Stimulated activated naive CD4-positive, alpha-beta T cell treated with Interleukin-2 at 50 U/mL for 16 hours (primary cell): Measurements from ENCODE around the gene OCA2.
"Not testable (repeated sequence)": the region's sequence is repeated elsewhere in the genome, so short reads cannot be mapped to it uniquely, and the experiment has no call there.

Source experiments
- DNase-seq: peaks from one replicate; lab custom pipeline; 2025; lab: John Stamatoyannopoulos, UW

OCA2 gene

DNA sequence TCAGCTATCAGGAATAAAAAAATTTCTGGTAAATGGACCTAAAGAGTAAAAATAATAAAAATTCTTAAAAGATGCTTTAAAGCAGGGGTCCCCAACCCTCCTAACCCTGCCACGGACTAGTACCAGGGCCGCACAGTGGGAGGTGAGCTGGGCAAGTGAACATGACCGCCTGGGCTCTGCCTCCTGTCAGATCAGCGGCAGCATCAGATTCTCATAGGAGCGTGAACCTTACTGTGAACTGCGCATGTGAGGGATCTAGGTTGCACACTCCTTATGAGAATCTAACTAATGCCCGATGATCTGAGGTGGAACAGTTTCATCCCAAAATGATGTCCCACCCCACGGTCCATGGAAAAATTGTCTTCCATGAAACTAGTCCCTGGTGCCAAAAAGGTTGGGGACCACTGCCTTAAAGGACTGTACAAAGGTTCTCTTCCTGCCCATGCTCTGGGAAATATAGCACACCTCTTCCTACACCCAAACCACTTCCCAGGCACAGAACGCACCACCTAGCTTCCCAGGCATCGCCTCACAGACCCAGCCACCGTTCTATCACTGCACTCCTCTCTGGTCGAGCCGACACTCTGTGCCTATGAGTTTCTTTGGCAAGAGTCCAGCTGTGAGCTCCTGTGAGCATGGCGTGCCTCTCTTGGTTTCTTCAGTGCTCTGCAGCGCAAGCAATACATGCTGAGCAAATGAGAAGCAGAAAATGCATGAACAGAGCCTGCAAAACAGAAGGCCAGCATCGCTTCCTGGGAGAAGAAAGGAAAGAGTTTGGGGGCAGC lies 104.9 kb downstream of the OCA2 start:
- no peak for DNase-seq

DNA sequence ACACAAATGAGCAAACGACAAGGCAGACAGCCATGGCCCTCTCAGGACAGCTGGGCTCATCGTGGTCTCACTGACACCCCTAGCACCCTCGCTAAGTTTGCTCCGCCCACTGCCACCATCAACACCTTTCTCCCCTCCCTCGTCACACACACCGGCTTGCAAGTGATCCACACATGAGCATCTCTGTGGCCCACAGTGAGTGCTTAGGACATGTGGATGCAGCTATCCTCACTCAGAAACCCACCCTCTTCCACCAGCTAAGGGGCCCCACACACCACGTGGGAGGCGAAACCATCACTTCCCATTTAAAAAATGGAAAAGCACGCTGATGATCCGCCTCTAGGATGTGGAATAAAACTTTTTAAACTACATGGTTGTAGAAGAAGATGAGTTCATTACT lies 105.6 kb downstream of the OCA2 start:
- no peak for DNase-seq

DNA sequence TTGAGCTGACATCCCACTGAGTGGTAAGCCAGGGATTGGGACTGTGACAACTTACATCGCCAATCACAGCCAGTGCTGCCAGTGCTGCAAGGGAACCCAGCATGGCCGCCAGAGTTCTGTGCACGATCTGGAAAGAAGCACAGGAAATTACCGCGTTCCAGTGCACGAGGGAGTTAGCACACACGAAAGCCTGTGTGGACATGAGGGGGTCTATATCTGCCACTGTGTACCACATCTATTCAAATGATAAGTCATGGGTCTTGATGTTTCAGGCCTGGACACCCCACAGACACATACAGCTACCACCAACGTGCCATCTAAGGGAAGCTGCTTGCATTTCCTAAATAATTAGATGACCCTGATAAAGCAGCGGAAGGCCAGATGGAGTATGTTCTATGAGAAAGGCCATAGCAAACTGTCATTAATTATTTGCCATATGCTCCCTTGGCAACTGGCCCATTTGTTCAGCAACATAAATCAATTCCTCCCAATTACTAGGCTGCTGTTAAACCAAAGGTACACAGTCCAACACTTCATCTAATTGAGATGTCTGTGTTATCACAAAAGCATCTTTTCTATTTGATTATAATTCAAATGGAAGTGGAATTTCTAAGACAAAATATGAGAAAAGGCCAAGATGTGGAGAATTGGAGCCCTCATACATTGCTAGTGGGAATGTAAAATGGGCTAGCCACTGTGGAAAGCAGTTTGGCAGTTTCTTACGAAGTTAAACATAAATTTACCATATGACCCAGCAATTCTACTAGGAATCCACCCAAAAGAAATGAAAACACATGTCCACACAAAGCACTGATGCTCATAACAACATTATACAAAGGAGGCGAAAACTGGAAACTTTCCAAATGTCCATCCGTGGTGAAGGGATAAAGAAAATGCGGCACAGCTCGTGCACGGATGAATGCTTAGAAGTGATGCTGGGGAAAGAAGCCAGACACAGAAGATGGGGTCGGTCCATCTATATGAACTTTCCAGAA lies 108.3 kb downstream of the OCA2 start:
- no peak for DNase-seq

DNA sequence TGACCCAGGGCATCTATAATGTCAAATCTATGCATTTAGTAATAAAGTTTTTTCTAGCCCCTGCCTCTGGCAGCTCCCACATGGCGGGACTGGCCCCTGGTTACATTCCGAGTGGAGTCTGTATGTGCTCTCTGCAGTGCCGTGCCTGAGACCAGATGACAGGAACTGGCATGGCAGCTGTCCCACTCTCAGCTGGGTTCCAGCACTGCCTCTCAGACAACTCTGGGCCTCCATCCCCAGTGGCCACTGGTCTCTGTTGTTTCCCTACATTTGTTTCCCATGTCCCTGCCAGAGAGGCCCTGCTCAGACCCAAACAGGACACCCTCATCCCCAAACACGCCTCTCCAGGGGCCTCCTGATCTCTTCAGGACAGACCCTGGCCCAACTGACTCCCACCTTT lies 109.3 kb downstream of the OCA2 start:
- no peak for DNase-seq

DNA sequence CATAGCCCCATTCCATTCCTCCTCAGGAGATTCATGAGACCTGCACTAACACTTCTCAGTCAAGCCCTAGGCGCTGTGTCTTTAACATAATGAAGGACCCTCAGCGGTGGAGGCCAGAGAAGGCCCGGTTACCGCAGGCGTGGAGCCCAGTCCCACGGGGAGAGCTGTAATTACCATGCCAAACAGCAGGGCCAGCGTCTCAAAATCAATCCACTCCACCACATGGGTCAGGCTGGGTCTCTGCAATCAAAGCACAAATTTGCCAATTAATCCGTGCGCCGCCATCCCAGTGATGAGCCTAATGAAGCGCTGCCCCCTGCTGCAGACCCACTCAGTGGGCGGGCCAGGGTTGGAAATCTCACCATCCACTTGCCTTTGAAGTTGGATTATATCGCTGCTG lies 109.7 kb downstream of the OCA2 start:
- DNase-seq, result no peak

- DNase-seq, result no peak
Measured at GRCh38 chr15:27985099-27985498, 114.0 kb downstream of the OCA2 start.

DNA sequence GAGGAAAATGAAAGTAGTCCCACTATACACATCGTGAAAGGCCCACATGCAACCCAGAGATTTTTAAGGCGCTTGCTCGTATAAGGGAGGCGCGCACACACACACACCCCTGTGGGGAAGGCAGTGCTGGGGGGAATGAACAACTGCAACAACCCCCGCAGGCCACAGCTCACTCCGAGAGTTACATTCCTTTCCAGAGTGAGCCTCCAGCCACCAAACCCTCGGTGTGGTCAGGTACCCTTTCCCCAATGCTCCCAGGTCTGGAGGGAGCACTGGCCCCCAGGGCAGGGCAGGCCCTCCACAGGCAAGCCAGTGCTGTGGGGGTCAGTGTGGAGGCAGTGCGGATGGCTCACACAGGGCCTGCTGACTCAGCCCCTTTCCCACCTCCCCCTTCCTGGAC lies 115.6 kb downstream of the OCA2 start:
- DNase-seq, result no peak

DNA sequence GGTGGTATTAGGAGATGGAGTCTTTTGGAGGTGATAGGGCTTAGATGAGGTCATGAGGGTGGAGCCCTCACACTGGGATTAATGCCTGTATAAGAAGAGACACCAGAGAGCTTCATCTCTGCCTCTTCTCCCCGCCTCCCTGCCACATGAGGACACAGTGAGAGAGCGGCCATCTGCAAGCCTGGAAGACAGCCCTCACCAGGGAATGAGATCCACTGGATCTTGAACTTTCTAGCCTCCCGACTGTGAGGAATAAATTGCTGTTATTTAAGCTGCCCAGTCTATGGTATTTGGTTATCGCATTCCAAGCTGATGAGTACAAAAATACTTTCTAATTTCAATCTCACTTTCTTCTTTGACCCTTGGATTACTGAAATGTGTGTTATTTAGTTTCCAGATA lies 121.4 kb downstream of the OCA2 start:
- no peak for DNase-seq

DNA sequence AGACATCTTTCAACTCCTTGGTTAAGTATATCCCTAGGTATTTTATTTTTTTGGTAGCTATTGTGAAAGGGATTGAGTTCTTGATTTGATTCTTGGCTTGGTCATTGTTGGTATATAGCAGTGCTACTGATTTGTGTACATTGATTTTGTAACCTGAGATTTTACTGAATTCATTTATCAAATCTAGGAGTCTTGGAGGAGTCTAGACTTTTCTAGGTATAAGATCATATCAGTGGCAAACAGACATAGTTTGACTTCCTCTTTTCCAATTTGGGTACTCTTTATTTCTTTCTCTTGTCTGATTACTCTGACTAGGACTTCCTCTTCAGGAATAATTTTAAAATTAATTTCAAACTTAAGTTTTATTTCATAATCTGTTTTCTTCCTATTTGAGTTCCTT lies 125.2 kb downstream of the OCA2 start:
- no peak for DNase-seq

GRCh38 chr15:27970661-27971392 lies 128.3 kb downstream of the OCA2 start:
- no peak for DNase-seq

- DNase-seq, result no peak
Measured at GRCh38 chr15:27967541-27967940, 131.6 kb downstream of the OCA2 start.

DNA sequence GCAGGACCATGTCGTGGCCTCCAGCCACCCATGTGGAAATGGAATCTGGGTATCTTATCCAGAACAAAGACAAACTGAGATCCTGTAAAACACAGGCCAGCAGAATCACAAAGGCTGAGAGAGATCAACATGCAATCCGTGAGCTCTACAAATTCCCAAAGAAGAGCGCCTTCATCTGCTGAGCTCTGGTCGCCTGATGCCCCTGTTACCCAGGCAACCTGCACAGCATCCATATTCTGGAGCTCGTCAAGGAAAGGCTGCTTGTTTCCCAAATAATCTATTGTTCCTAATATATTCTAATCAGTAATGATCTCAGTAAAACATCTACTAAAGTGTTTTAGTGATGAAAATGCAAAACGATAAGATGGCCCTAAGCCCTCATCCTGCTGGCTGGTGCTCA lies 133.6 kb downstream of the OCA2 start:
- no peak for DNase-seq

DNA sequence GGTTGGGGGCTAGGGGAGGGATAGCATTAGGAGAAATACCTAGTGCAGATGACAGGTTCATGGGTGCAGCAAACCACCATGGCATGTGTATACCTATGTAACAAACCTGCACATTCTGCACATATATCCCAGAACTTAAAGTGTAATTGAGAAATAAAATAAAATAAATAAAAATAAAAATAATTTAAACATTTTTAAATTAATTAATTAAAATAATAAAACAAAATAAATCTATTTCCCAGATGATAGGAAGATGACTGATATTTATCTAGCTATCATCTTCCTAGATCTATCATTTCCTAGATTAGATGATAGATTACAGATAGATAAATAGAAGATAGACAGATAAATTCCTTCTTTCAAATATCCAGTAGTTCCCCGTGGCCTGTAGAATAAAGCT lies 137.3 kb downstream of the OCA2 start:
- DNase-seq, result no peak

DNA sequence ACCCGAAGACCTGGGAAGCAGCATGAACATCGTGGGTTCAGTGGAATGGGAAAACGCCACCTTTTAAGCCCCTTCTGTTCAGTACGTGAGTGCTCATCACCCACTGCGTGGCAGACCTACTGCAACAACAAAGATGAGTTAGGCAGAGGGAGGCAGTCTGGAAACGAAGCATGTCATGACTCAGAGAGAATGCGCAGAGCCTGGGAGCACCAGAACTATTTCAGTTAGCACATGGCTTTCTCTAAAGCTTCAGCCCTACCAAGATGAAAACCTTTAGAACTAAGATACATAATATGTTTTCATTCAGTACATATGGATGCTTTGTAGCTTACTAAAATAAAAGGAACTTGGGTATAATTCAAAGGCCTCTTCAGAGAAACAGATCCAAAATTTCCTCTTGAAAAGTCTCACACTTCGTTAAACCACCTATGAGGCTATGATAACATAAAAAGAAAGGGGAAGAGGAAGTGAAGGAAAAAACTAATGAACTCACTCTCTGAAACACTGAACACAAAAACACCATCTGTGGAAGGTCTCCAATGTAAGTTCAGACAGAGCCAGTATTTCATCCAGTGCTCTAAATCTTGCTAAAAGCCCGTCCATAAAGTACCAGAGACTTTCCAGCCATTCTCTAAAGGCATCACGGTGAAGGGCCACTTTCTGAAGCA lies 140.1 kb downstream of the OCA2 start:
- DNase-seq, result no peak

- DNase-seq, result no peak
Measured at GRCh38 chr15:27956285-27956684, 142.8 kb downstream of the OCA2 start.

DNA sequence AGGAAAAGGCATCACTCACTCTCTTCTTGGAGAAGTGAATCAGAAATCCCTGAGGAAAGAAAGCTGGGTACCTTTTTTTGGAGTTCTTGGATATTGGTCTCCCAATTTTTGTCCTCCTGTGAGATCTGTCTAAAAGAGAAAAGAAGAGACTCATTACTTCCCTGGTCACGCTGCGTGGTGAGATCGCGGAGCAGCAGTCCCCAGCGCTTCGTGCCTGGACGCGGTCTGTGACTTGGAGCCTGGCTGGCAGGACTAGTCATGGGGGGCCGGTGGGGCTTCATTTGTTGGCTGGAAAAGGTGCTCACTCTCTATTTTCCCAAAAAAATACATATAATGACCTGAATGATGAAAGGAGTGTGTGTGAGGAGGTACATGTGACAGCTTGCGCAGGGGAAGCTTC lies 144.0 kb downstream of the OCA2 start:
- no peak for DNase-seq

GRCh38 chr15:27952593-27952992 lies 146.5 kb downstream of the OCA2 start:
- DNase-seq, result not testable (repeated sequence)

- DNase-seq, result no peak
Measured at GRCh38 chr15:27951191-27951890, 147.8 kb downstream of the OCA2 start.

DNA sequence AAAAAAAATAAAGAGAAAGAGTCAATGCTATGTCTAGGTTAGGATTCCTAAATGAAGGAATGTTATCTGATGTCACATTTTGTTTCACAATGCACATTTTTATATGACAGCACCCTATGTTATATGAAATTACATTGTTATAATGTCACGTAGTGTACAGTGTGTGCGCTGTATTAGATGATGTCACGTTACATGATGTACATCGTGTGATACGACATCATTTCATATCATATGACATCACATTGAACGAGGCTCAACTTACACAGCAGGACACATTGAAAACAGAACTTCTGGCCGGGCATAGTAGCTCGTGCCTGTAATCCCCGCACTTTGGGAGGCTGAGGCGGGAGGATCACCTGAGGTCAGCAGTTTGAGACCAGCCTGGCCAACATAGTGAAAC lies 150.0 kb downstream of the OCA2 start:
- no peak for DNase-seq

GRCh38 chr15:27939246-27939645 lies 159.9 kb downstream of the OCA2 start:
- DNase-seq, result no peak

DNA sequence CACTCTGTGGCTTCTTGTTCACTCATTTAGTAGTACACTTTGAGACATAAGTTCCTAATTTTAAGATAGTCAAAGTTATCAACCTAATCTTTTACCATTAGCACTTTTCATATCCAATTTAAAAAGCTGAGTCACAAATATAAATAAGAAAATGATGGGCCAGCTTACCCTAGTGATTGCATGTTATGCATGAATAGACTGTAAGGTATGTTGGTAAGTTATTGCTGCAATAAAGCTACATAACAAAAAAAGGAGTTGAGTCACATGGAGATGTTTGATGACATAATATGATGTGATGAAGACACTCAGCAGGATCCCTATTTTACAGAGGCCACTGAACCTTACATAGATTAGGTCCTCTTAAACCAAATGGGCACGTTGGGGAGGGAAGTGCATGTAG lies 161.3 kb downstream of the OCA2 start:
- DNase-seq, result no peak
